ENCODE results near the gene CDIP1.

Gene CDIP1

GRCh38 chr16:4499196-4499555 is 39.4 kb downstream of the CDIP1 start:
- no peak overlapping the region for H3K4me2 ChIP-seq (ENCODE audit: insufficient read depth, low read length)
- H3K79me2 ChIP-seq (ENCODE audit: insufficient read depth, low read length): peaks cover 29% of the 10 kb centered on the region; the same call in 1 of the 2 replicates
- peaks cover 27% of the 10 kb centered on the region; the same call in 1 of the 2 replicates for H4K20me1 ChIP-seq (ENCODE audit: insufficient read depth, low read length)

GRCh38 chr16:4498546-4499195 is 39.9 kb downstream of the CDIP1 start:
- ATAC-seq (ENCODE audit: insufficient read depth, low read depth) (no peak), DNase-seq (no peak)
- no peaks in the 10 kb centered on the region for H3K4me1 ChIP-seq (ENCODE audit: insufficient read depth, low read length)
- no peak overlapping the region for H3K27ac ChIP-seq (ENCODE audit: low read length)
- H3K4me2 ChIP-seq (ENCODE audit: insufficient read depth, low read length): no peak overlapping the region
- H3K4me3 ChIP-seq (ENCODE audit: low read depth in 1 of 2, low read length in 2 of 2): no peak overlapping the region
- peaks cover 8% of the 10 kb centered on the region; the same call in 1 of the 2 replicates for H3K36me3 ChIP-seq (ENCODE audit: insufficient read depth, low read length)
- no peaks in the 10 kb centered on the region for H3K27me3 ChIP-seq (ENCODE audit: insufficient read depth, low read length, poor library complexity)
- TF ChIP-seq CTCF (IDR thresholded peaks at IDR 0.05; ENCODE audit: borderline replicate concordance, extremely low read depth, low read length, poor library complexity, severe bottlenecking) (no peak), EZH2 (IDR thresholded peaks at IDR 0.05; ENCODE audit: borderline replicate concordance, low read depth, low read length, severe bottlenecking) (no peak)
- no peaks in the 10 kb centered on the region for H3K9me3 ChIP-seq (ENCODE audit: insufficient read depth, low read length, severe bottlenecking)
- peaks cover 26% of the 10 kb centered on the region; the same call in 1 of the 2 replicates for H3K79me2 ChIP-seq (ENCODE audit: insufficient read depth, low read length)
- no peak overlapping the region for H3K9ac ChIP-seq (ENCODE audit: low read depth, low read length)
- no peak overlapping the region for H2AFZ ChIP-seq (ENCODE audit: low read depth, low read length)
- H4K20me1 ChIP-seq (ENCODE audit: insufficient read depth, low read length): peaks cover 27% of the 10 kb centered on the region; the same call in 1 of the 2 replicates

More at GRCh38 chr16:4499196-4499555, 39.4 kb downstream of the CDIP1 start:
- no peaks in the 10 kb centered on the region for H3K27me3 ChIP-seq (ENCODE audit: insufficient read depth, low read length, poor library complexity)
- no peak for TF ChIP-seq EZH2 (IDR thresholded peaks at IDR 0.05; ENCODE audit: borderline replicate concordance, low read depth, low read length, severe bottlenecking)
- TF ChIP-seq CTCF (IDR thresholded peaks at IDR 0.05; ENCODE audit: borderline replicate concordance, extremely low read depth, low read length, poor library complexity, severe bottlenecking): no peak
- no peak overlapping the region for H3K9ac ChIP-seq (ENCODE audit: low read depth, low read length)
- no peak overlapping the region for H3K4me3 ChIP-seq (ENCODE audit: low read depth in 1 of 2, low read length in 2 of 2)
- no peak overlapping the region for H3K27ac ChIP-seq (ENCODE audit: low read length)
- no peak for DNase-seq
- no peaks in the 10 kb centered on the region for H3K4me1 ChIP-seq (ENCODE audit: insufficient read depth, low read length)
- peaks cover 8% of the 10 kb centered on the region; the same call in 1 of the 2 replicates for H3K36me3 ChIP-seq (ENCODE audit: insufficient read depth, low read length)
- ATAC-seq (ENCODE audit: insufficient read depth, low read depth): no peak
- H2AFZ ChIP-seq (ENCODE audit: low read depth, low read length): no peak overlapping the region
- H3K9me3 ChIP-seq (ENCODE audit: insufficient read depth, low read length, severe bottlenecking): no peaks in the 10 kb centered on the region

GRCh38 chr16:4496305-4496704 is 42.3 kb downstream of the CDIP1 start:
- no peak overlapping the region for H3K4me3 ChIP-seq (ENCODE audit: low read depth in 1 of 2, low read length in 2 of 2)
- no peak overlapping the region for H3K9ac ChIP-seq (ENCODE audit: low read depth, low read length)
- H3K4me1 ChIP-seq (ENCODE audit: insufficient read depth, low read length): no peaks in the 10 kb centered on the region
- H3K36me3 ChIP-seq (ENCODE audit: insufficient read depth, low read length): peaks cover 8% of the 10 kb centered on the region; the same call in 1 of the 2 replicates
- DNase-seq (no peak), ATAC-seq (ENCODE audit: insufficient read depth, low read depth) (no peak)
- no peaks in the 10 kb centered on the region for H3K9me3 ChIP-seq (ENCODE audit: insufficient read depth, low read length, severe bottlenecking)
- no peak overlapping the region for H3K4me2 ChIP-seq (ENCODE audit: insufficient read depth, low read length)
- H3K27ac ChIP-seq (ENCODE audit: low read length): no peak overlapping the region
- no peak overlapping the region for H2AFZ ChIP-seq (ENCODE audit: low read depth, low read length)
- peaks cover 21% of the 10 kb centered on the region for H3K79me2 ChIP-seq (ENCODE audit: insufficient read depth, low read length)
- peaks cover 25% of the 10 kb centered on the region; the same call in 1 of the 2 replicates for H4K20me1 ChIP-seq (ENCODE audit: insufficient read depth, low read length)
- H3K27me3 ChIP-seq (ENCODE audit: insufficient read depth, low read length, poor library complexity): no peaks in the 10 kb centered on the region
- TF ChIP-seq CTCF (IDR thresholded peaks at IDR 0.05; ENCODE audit: borderline replicate concordance, extremely low read depth, low read length, poor library complexity, severe bottlenecking): no peak
- TF ChIP-seq EZH2 (IDR thresholded peaks at IDR 0.05; ENCODE audit: borderline replicate concordance, low read depth, low read length, severe bottlenecking): no peak

All from DND-41 (cell line).